Loucy (cell line): ENCODE results near the gene TMEM163.

Source experiments
- H2AFZ ChIP-seq: fragments of 200-600 bp; sonication (generic); 2 replicates; pipeline ENCODE4 v1.6.0; 2016; ENCODE audit warnings: antibody characterized with exemption, mild to moderate bottlenecking, low read length, moderate library complexity
- H3F3A ChIP-seq: fragments of 200-600 bp; 2 replicates; pipeline ENCODE4 v1.6.0; 2016; ENCODE audit warnings: antibody characterized with exemption, low read depth, mild to moderate bottlenecking
- H3K27me3 ChIP-seq: fragments of 200-600 bp; sonication (generic); 2 replicates; pipeline ENCODE4 v1.6.1; 2014; ENCODE audit warnings: low read length, mild to moderate bottlenecking; ENCODE audit not compliant: insufficient read depth, poor library complexity, severe bottlenecking
- H3K36me3 ChIP-seq: fragments of 200-600 bp; sonication (generic); 2 replicates; pipeline ENCODE4 v1.6.1; 2016; ENCODE audit warnings: low read length; ENCODE audit not compliant: insufficient read depth
- H3K4me1 ChIP-seq: fragments of 200-600 bp; sonication (generic); 2 replicates; pipeline ENCODE4 v1.5.1; 2014; ENCODE audit warnings: low read length, mild to moderate bottlenecking; ENCODE audit not compliant: insufficient read depth, poor library complexity, severe bottlenecking
- H3K4me2 ChIP-seq: fragments of 200-600 bp; sonication (generic); 2 replicates; pipeline ENCODE4 v1.6.0; 2014; ENCODE audit warnings: antibody characterized with exemption, low read length, low read depth, mild to moderate bottlenecking; ENCODE audit not compliant: poor library complexity, severe bottlenecking
- H3K4me3 ChIP-seq: fragments of 200-600 bp; sonication (generic); 2 replicates; pipeline ENCODE4 v1.5.1; 2014; ENCODE audit warnings: low read length, mild to moderate bottlenecking, mixed read lengths; ENCODE audit not compliant: poor library complexity, severe bottlenecking
- H3K79me2 ChIP-seq: fragments of 200-600 bp; sonication (generic); 2 replicates; pipeline ENCODE4 v1.6.1; 2014; ENCODE audit warnings: low read length; ENCODE audit not compliant: insufficient read depth
- H3K9ac ChIP-seq: fragments of 200-600 bp; sonication (generic); 2 replicates; pipeline ENCODE4 v1.6.0; 2014; ENCODE audit warnings: mild to moderate bottlenecking, low read depth, low read length, moderate library complexity; ENCODE audit not compliant: poor library complexity, severe bottlenecking
- H3K9me2 ChIP-seq: fragments of 200-600 bp; sonication (generic); replicated peaks from 2 replicates; pipeline ENCODE4 v1.6.1; 2016; ENCODE audit warnings: low read depth, low read length, mixed read lengths
- H3K9me3 ChIP-seq: fragments of 200-600 bp; sonication (generic); 2 replicates; pipeline ENCODE4 v1.6.1; 2014; ENCODE audit warnings: mild to moderate bottlenecking, antibody characterized with exemption, low read length, low read depth; ENCODE audit not compliant: insufficient read depth
- H4K20me1 ChIP-seq: fragments of 200-600 bp; sonication (generic); 2 replicates; pipeline ENCODE4 v1.6.0; 2014; ENCODE audit warnings: antibody characterized with exemption, low read length, mild to moderate bottlenecking; ENCODE audit not compliant: insufficient read depth, poor library complexity, severe bottlenecking
- EZH2phosphoT487 ChIP-seq: fragments of 200-600 bp; IDR thresholded peaks from 2 replicates; pipeline ENCODE4 v1.6.1; 2018; ENCODE audit warnings: antibody characterized with exemption, mild to moderate bottlenecking, moderate library complexity, borderline replicate concordance
- TF ChIP-seq, protein P1 (sequence below): fragments of 200-600 bp; sonication (generic); conservative IDR thresholded peaks from 2 replicates; pipeline ENCODE4 v1.5.1; 2014; ENCODE audit warnings: mild to moderate bottlenecking, antibody characterized with exemption, low read length

The TMEM163 gene

GRCh38 chr2:134728163-134728562, 9.4 kb upstream of the TMEM163 start:
- Histone ChIP-seq H3K4me3 (no peak overlapping the region), H3K79me2 (no peaks in the 10 kb centered on the region), H3K4me2 (no peak overlapping the region), H4K20me1 (no peaks in the 10 kb centered on the region), H3K9ac (no peak overlapping the region), H3K9me2 (no peaks in the 10 kb centered on the region), H3K36me3 (no peaks in the 10 kb centered on the region), H2AFZ (no peak overlapping the region), H3K4me1 (no peaks in the 10 kb centered on the region), H3K27me3 (no peaks in the 10 kb centered on the region), H3K9me3 (no peaks in the 10 kb centered on the region), H3F3A (no peaks in the 10 kb centered on the region)
- TF ChIP-seq EZH2phosphoT487: no peak
- TF ChIP-seq, protein P1, sequence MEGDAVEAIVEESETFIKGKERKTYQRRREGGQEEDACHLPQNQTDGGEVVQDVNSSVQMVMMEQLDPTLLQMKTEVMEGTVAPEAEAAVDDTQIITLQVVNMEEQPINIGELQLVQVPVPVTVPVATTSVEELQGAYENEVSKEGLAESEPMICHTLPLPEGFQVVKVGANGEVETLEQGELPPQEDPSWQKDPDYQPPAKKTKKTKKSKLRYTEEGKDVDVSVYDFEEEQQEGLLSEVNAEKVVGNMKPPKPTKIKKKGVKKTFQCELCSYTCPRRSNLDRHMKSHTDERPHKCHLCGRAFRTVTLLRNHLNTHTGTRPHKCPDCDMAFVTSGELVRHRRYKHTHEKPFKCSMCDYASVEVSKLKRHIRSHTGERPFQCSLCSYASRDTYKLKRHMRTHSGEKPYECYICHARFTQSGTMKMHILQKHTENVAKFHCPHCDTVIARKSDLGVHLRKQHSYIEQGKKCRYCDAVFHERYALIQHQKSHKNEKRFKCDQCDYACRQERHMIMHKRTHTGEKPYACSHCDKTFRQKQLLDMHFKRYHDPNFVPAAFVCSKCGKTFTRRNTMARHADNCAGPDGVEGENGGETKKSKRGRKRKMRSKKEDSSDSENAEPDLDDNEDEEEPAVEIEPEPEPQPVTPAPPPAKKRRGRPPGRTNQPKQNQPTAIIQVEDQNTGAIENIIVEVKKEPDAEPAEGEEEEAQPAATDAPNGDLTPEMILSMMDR: no peak

DNA sequence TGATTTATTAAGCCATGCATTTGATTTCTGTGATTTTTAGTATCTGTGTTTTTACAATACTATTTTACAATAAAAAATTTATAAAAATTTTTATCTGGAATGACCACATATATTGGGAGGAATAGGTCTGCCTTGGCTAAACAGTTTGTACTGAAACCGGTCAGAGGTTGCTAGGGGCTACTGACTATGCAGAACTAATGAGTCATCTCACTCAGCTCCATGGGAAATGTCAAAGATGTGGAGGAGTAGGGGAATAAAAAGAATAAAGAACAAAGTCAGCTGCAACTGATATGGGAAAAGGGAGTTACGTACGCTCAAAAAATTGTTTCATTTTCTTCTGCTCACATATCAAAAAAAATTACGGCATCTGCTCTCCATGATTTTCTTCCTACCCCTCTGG, 8.6 kb upstream of the TMEM163 start:
- H3K27me3 ChIP-seq: no peaks in the 10 kb centered on the region
- no peaks in the 10 kb centered on the region for H3K36me3 ChIP-seq
- H3K4me2 ChIP-seq: no peak overlapping the region
- H3K4me1 ChIP-seq: no peaks in the 10 kb centered on the region
- H3K79me2 ChIP-seq: no peaks in the 10 kb centered on the region
- H3F3A ChIP-seq: no peaks in the 10 kb centered on the region
- no peak overlapping the region for H2AFZ ChIP-seq
- TF ChIP-seq, protein P1: no peak
- no peak for TF ChIP-seq EZH2phosphoT487
- H3K4me3 ChIP-seq: no peak overlapping the region
- no peaks in the 10 kb centered on the region for H4K20me1 ChIP-seq
- no peaks in the 10 kb centered on the region for H3K9me2 ChIP-seq
- no peak overlapping the region for H3K9ac ChIP-seq
- no peaks in the 10 kb centered on the region for H3K9me3 ChIP-seq

DNA sequence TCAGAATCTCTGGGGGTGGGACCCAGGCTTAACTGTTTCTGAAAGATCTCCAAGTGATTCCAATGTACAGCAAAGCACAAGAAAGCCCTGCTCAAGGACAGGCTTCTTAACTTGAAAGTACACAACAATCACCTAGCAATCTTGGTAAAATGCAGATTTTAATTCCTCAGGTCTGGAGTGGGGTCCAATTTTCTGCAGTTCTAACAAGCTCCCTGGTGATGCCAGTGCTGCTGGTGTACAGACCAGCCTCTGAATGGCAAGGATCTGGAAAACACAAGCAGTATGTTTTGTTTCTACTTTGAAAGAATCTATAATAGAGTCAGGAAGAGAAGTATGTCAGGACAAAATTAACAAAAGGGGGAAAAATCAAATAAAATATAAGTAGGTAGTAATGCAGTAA, 7.8 kb upstream of the TMEM163 start:
- H2AFZ ChIP-seq: no peak overlapping the region
- no peaks in the 10 kb centered on the region for H3K9me2 ChIP-seq
- no peaks in the 10 kb centered on the region for H3K79me2 ChIP-seq
- TF ChIP-seq, protein P1: no peak
- TF ChIP-seq EZH2phosphoT487: no peak
- no peaks in the 10 kb centered on the region for H3K27me3 ChIP-seq
- no peaks in the 10 kb centered on the region for H3K4me1 ChIP-seq
- H4K20me1 ChIP-seq: no peaks in the 10 kb centered on the region
- H3K9ac ChIP-seq: no peak overlapping the region
- H3K9me3 ChIP-seq: no peaks in the 10 kb centered on the region
- H3K36me3 ChIP-seq: no peaks in the 10 kb centered on the region
- H3F3A ChIP-seq: no peaks in the 10 kb centered on the region
- H3K4me3 ChIP-seq: no peak overlapping the region
- no peak overlapping the region for H3K4me2 ChIP-seq
